Mesendoderm (in vitro differentiated cells): ENCODE measurements around the gene MS4A1.
"Not testable (repeated sequence)": the region's sequence is repeated elsewhere in the genome, so short reads cannot be mapped to it uniquely, and the experiment has no call there.

Experiments used
- DNase-seq: peaks from one replicate; pipeline ENCODE4 v3.0.0; 2013
- H2AK5ac ChIP-seq: 2 replicates; pipeline ENCODE4 v1.6.1; 2013; ENCODE audit warnings: low read length, inconsistent platforms
- H2BK120ac ChIP-seq: 2 replicates; pipeline ENCODE4 v1.6.1; 2013; ENCODE audit warnings: low read depth, mild to moderate bottlenecking, low read length, moderate library complexity, mixed read lengths
- H2BK15ac ChIP-seq: replicated peaks from 2 replicates; pipeline ENCODE4 v1.6.1; 2013; ENCODE audit warnings: low read depth, mild to moderate bottlenecking, moderate library complexity
- H2BK5ac ChIP-seq: 2 replicates; pipeline ENCODE4 v1.6.1; 2013; ENCODE audit warnings: low read length, inconsistent platforms
- H3K18ac ChIP-seq: 2 replicates; pipeline ENCODE4 v1.6.1; 2013; ENCODE audit warnings: mild to moderate bottlenecking, low read length, mixed read lengths
- H3K23ac ChIP-seq: one replicate; pipeline ENCODE4 v1.6.1; 2013; ENCODE audit warnings: low read length
- H3K27ac ChIP-seq: 2 replicates; pipeline ENCODE4 v1.5.1; 2013; ENCODE audit warnings: low read depth, mild to moderate bottlenecking, inconsistent platforms, low read length, moderate library complexity
- H3K27me3 ChIP-seq: 2 replicates; pipeline ENCODE4 v1.6.1; 2013; ENCODE audit warnings: low read length, control low read depth, mild to moderate bottlenecking, inconsistent platforms; ENCODE audit not compliant: insufficient read depth, poor library complexity
- H3K36me3 ChIP-seq: 2 replicates; pipeline ENCODE4 v1.6.1; 2013; ENCODE audit warnings: low read length, inconsistent platforms; ENCODE audit not compliant: control insufficient read depth, insufficient read depth
- H3K4ac ChIP-seq: one replicate; pipeline ENCODE4 v1.6.1; 2013; ENCODE audit warnings: low read depth, mild to moderate bottlenecking, low read length, moderate library complexity
- H3K4me1 ChIP-seq: 2 replicates; pipeline ENCODE4 v1.6.1; 2013; ENCODE audit warnings: low read depth, low read length, inconsistent platforms; ENCODE audit not compliant: control insufficient read depth
- H3K4me2 ChIP-seq: 2 replicates; pipeline ENCODE4 v1.6.1; 2013; ENCODE audit warnings: low read length
- H3K4me3 ChIP-seq: 2 replicates; pipeline ENCODE4 v1.5.1; 2013; ENCODE audit warnings: mild to moderate bottlenecking, low read length
- H3K56ac ChIP-seq: one replicate; pipeline ENCODE4 v1.6.1; 2013; ENCODE audit warnings: low read length
- H3K79me1 ChIP-seq: 2 replicates; pipeline ENCODE4 v1.6.1; 2013; ENCODE audit warnings: low read length, inconsistent platforms
- H3K79me2 ChIP-seq: 2 replicates; pipeline ENCODE4 v1.6.1; 2013; ENCODE audit warnings: mild to moderate bottlenecking, low read length; ENCODE audit not compliant: control insufficient read depth, insufficient read depth
- H3K9ac ChIP-seq: 2 replicates; pipeline ENCODE4 v1.6.1; 2013; ENCODE audit warnings: low read length, inconsistent platforms
- H4K5ac ChIP-seq: one replicate; pipeline ENCODE4 v1.6.1; 2013; ENCODE audit warnings: low read length
- H4K8ac ChIP-seq: one replicate; pipeline ENCODE4 v1.6.1; 2013; ENCODE audit warnings: low read depth, mild to moderate bottlenecking, control low read depth, low read length, moderate library complexity
- WGBS: extraction: QIAGEN DNeasy Blood & Tissue Kit; methylation state at CpG from one replicate; pipeline ENCODE4 v1.1.7; 2013; ENCODE audit warnings: low lambda C conversion rate, missing lambda C conversion rate; ENCODE audit not compliant: insufficient coverage; ENCODE audit errors: extremely low coverage; 5-methylcytosine and 5-hydroxymethylcytosine counted together

Gene MS4A1

GRCh38 chr11:60433401-60433800 is 22.2 kb upstream of the MS4A1 start:
- Histone ChIP-seq H3K9ac (no peak overlapping the region), H3K4me3 (no peak overlapping the region), H2BK15ac (no peak overlapping the region), H3K18ac (no peak overlapping the region), H3K79me1 (no peaks in the 10 kb centered on the region), H3K4me1 (no peaks in the 10 kb centered on the region), H2BK120ac (no peak overlapping the region), H4K8ac (no peak overlapping the region), H3K27ac (no peak overlapping the region), H3K4me2 (no peak overlapping the region), H4K5ac (no peak overlapping the region), H2AK5ac (no peak overlapping the region), H3K79me2 (no peaks in the 10 kb centered on the region), H2BK5ac (no peak overlapping the region), H3K36me3 (no peaks in the 10 kb centered on the region), H3K56ac (no peak overlapping the region), H3K23ac (no peak overlapping the region), H3K27me3 (no peaks in the 10 kb centered on the region), H3K4ac (no peak overlapping the region)
- WGBS, result no CpG with 5 or more reads among the region's 4 CpGs
- DNase-seq, result no peak

GRCh38 chr11:60447070-60447469 is 8.6 kb upstream of the MS4A1 start:
- Histone ChIP-seq H2BK5ac (no peak overlapping the region), H2BK120ac (no peak overlapping the region), H3K56ac (no peak overlapping the region), H4K8ac (no peak overlapping the region), H3K27me3 (no peaks in the 10 kb centered on the region), H3K4me2 (no peak overlapping the region), H3K79me1 (no peaks in the 10 kb centered on the region), H3K4me3 (no peak overlapping the region), H3K4ac (no peak overlapping the region), H3K4me1 (no peaks in the 10 kb centered on the region), H2BK15ac (no peak overlapping the region), H3K9ac (no peak overlapping the region), H2AK5ac (no peak overlapping the region), H3K18ac (no peak overlapping the region), H3K27ac (no peak overlapping the region), H3K23ac (no peak overlapping the region), H3K36me3 (no peaks in the 10 kb centered on the region), H3K79me2 (no peaks in the 10 kb centered on the region), H4K5ac (no peak overlapping the region)
- no peak for DNase-seq

GRCh38 chr11:60447846-60448245 is 7.8 kb upstream of the MS4A1 start:
- Histone ChIP-seq H3K23ac (no peak overlapping the region), H2BK120ac (no peak overlapping the region), H3K18ac (no peak overlapping the region), H3K4me2 (no peak overlapping the region), H3K27ac (no peak overlapping the region), H4K5ac (no peak overlapping the region), H3K4me3 (no peak overlapping the region), H3K9ac (no peak overlapping the region), H3K36me3 (no peaks in the 10 kb centered on the region), H3K79me2 (no peaks in the 10 kb centered on the region), H3K27me3 (no peaks in the 10 kb centered on the region), H3K4me1 (no peaks in the 10 kb centered on the region), H3K4ac (no peak overlapping the region), H2BK15ac (no peak overlapping the region), H3K79me1 (no peaks in the 10 kb centered on the region), H3K56ac (no peak overlapping the region), H4K8ac (no peak overlapping the region), H2BK5ac (no peak overlapping the region), H2AK5ac (no peak overlapping the region)
- no peak for DNase-seq

GRCh38 chr11:60451185-60451584 is 4.5 kb upstream of the MS4A1 start:
- H3K27me3 ChIP-seq, H3K4me3 ChIP-seq, DNase-seq, H2BK5ac ChIP-seq, H3K4ac ChIP-seq, H3K79me2 ChIP-seq, H3K79me1 ChIP-seq, H3K56ac ChIP-seq, H4K8ac ChIP-seq, H3K4me2 ChIP-seq, H3K9ac ChIP-seq, H4K5ac ChIP-seq, H3K4me1 ChIP-seq, H3K27ac ChIP-seq, H3K18ac ChIP-seq, H2AK5ac ChIP-seq, H3K36me3 ChIP-seq, H3K23ac ChIP-seq, H2BK120ac ChIP-seq, H2BK15ac ChIP-seq: not testable (repeated sequence)
- WGBS, result no CpG with 5 or more reads among the region's 32 CpGs

GRCh38 chr11:60454212-60454611 is 1.4 kb upstream of the MS4A1 start:
- H4K5ac ChIP-seq, result no peak overlapping the region
- H2BK120ac ChIP-seq, result no peak overlapping the region
- no peak overlapping the region for H2BK5ac ChIP-seq
- no peaks in the 10 kb centered on the region for H3K36me3 ChIP-seq
- no peaks in the 10 kb centered on the region for H3K79me1 ChIP-seq
- H3K4me2 ChIP-seq, result no peak overlapping the region
- no peak overlapping the region for H2AK5ac ChIP-seq
- H3K18ac ChIP-seq, result no peak overlapping the region
- DNase-seq, result no peak
- H3K79me2 ChIP-seq, result no peaks in the 10 kb centered on the region
- H3K27ac ChIP-seq, result no peak overlapping the region
- no peak overlapping the region for H3K9ac ChIP-seq
- no peak overlapping the region for H2BK15ac ChIP-seq
- no peaks in the 10 kb centered on the region for H3K27me3 ChIP-seq
- H3K4ac ChIP-seq, result no peak overlapping the region
- H3K23ac ChIP-seq, result no peak overlapping the region
- H3K56ac ChIP-seq, result no peak overlapping the region
- no peak overlapping the region for H4K8ac ChIP-seq
- no peaks in the 10 kb centered on the region for H3K4me1 ChIP-seq
- H3K4me3 ChIP-seq, result no peak overlapping the region

GRCh38 chr11:60457576-60457975 is 1.9 kb downstream of the MS4A1 start:
- H3K23ac ChIP-seq, result no peak overlapping the region
- no peak overlapping the region for H2AK5ac ChIP-seq
- H2BK15ac ChIP-seq, result no peak overlapping the region
- H2BK5ac ChIP-seq, result no peak overlapping the region
- H3K4me1 ChIP-seq, result no peaks in the 10 kb centered on the region
- WGBS, result no CpG with 5 or more reads among the region's 3 CpGs
- H3K4me2 ChIP-seq, result no peak overlapping the region
- no peak overlapping the region for H4K8ac ChIP-seq
- H3K79me1 ChIP-seq, result no peaks in the 10 kb centered on the region
- no peak overlapping the region for H4K5ac ChIP-seq
- no peak overlapping the region for H2BK120ac ChIP-seq
- H3K56ac ChIP-seq, result no peak overlapping the region
- no peak overlapping the region for H3K9ac ChIP-seq
- H3K4me3 ChIP-seq, result no peak overlapping the region
- no peaks in the 10 kb centered on the region for H3K36me3 ChIP-seq
- no peak for DNase-seq
- H3K79me2 ChIP-seq, result no peaks in the 10 kb centered on the region
- H3K4ac ChIP-seq, result no peak overlapping the region
- H3K18ac ChIP-seq, result no peak overlapping the region
- H3K27me3 ChIP-seq, result no peaks in the 10 kb centered on the region
- H3K27ac ChIP-seq, result no peak overlapping the region
